ENCODE data around the gene REEP2. TPM values are rescaled to one million over a fixed set of nuclear protein-coding genes. Genes with fewer than 3 reads are reported as not detected.
"Not testable (repeated sequence)": the region's sequence is repeated elsewhere in the genome, so short reads cannot be mapped to it uniquely, and the experiment has no call there.

Gene REEP2, protein sequence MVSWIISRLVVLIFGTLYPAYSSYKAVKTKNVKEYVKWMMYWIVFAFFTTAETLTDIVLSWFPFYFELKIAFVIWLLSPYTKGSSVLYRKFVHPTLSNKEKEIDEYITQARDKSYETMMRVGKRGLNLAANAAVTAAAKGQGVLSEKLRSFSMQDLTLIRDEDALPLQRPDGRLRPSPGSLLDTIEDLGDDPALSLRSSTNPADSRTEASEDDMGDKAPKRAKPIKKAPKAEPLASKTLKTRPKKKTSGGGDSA
- 1.8 TPM for polyA plus RNA-seq (2013)

GRCh38 chr5:138438724-138439476 is at the start of gene REEP2:
Gene REEP2 (plus strand): TSS chr5:138439057. CDS start chr5:138439209, 152 bp downstream.
- no peak within 1 kb of the TSS for H3K27ac ChIP-seq (ENCODE audit: insufficient read depth in 1 of 2, low read depth in 1 of 2, low read length in 2 of 2, poor library complexity in 1 of 2, severe bottlenecking in 2 of 2)
- H3K4me1 ChIP-seq (ENCODE audit: control extremely low read depth in 1 of 4, control insufficient read depth in 4 of 4, insufficient read depth in 4 of 4, low read length in 3 of 4), result peaks cover 0 to 15% (median 14%) of the 10 kb centered on the region in 4 experiments
- H3K36me3 ChIP-seq (ENCODE audit: control insufficient read depth in 4 of 4, insufficient read depth in 4 of 4, low read length in 3 of 4), result peaks cover 10 to 26% (median 18%) of the 10 kb centered on the region in 4 experiments
- DNase-seq, result peak; percentile 77 to 91 (median 89)
- peak within 1 kb of the TSS; percentile 27 to 80 (median 54) for H3K4me3 ChIP-seq (ENCODE audit: control insufficient read depth in 1 of 7, extremely low read depth in 1 of 7, insufficient read depth in 4 of 7, low read depth in 2 of 7, low read length in 6 of 7)
- ChIA-PET CTCF (interaction anchor here (0.6 to 4.6 kb wide), 6 partner anchors 10 to 65 kb away, joined by 3 to 35 read pairs (median 3); no protein-coding TSS in a partner anchor), POLR2A (interaction anchor here (0.7 to 1.0 kb wide), 4 partner anchors 9 to 19 kb away, joined by 3 read pairs; no protein-coding TSS in a partner anchor)
- no peaks in the 10 kb centered on the region for H3K27me3 ChIP-seq (replicated peaks in 2 of 5; ENCODE audit: control insufficient read depth in 4 of 5, insufficient read depth in 5 of 5, low read length in 4 of 5)
- under 1% methylated on average over 34 of the region's 65 CpGs for WGBS (ENCODE audit: insufficient coverage)
- no peaks in the 10 kb centered on the region for H3K9me3 ChIP-seq (ENCODE audit: control extremely low read depth in 1 of 5, control insufficient read depth in 4 of 5, insufficient read depth in 2 of 5, low read depth in 1 of 5, low read length in 4 of 5)

- ChIA-PET CTCF (no interaction called here), POLR2A (no interaction called here)
- Histone ChIP-seq H3K4me3 (ENCODE audit: control insufficient read depth in 1 of 7, extremely low read depth in 1 of 7, insufficient read depth in 4 of 7, low read depth in 2 of 7, low read length in 6 of 7) (no peak overlapping the region), H3K27ac (ENCODE audit: insufficient read depth in 1 of 2, low read depth in 1 of 2, low read length in 2 of 2, poor library complexity in 1 of 2, severe bottlenecking in 2 of 2) (no peak overlapping the region), H3K36me3 (ENCODE audit: control insufficient read depth in 4 of 4, insufficient read depth in 4 of 4, low read length in 3 of 4) (peaks cover 32 to 79% (median 54%) of the 10 kb centered on the region in 4 experiments), H3K9me3 (ENCODE audit: control extremely low read depth in 1 of 5, control insufficient read depth in 4 of 5, insufficient read depth in 2 of 5, low read depth in 1 of 5, low read length in 4 of 5) (no peaks in the 10 kb centered on the region), H3K27me3 (replicated peaks in 2 of 5; ENCODE audit: control insufficient read depth in 4 of 5, insufficient read depth in 5 of 5, low read length in 4 of 5) (no peaks in the 10 kb centered on the region), H3K4me1 (ENCODE audit: control extremely low read depth in 1 of 4, control insufficient read depth in 4 of 4, insufficient read depth in 4 of 4, low read length in 3 of 4) (no peaks in the 10 kb centered on the region)
- WGBS (ENCODE audit: insufficient coverage), result no CpG with 5 or more reads among the region's 3 CpGs
- DNase-seq, result no peak
Observed at GRCh38 chr5:138389332-138389731, 49.5 kb upstream of the REEP2 start.

DNA sequence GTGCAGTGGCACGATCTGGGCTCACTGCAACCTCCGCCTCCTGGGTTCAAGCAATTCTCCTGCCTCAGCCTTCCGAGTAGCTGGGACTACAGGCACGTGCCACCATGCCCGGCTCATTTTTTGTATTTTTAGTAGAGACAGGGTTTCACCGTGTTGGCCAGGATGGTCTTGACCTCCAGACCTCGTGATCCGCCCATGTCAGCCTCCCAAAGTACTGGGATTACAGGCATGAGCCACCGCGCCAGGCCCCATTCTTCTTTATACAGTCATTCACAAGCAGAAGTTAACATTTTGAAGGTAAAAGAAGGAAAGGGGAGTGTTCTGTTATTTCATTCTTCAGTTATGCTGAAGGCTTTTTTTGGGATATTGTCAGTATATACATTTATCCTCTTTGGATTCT is 48.9 kb upstream of the REEP2 start:
- H3K4me3 ChIP-seq (ENCODE audit: control insufficient read depth in 1 of 7, extremely low read depth in 1 of 7, insufficient read depth in 4 of 7, low read depth in 2 of 7, low read length in 6 of 7); H3K9me3 ChIP-seq (ENCODE audit: control extremely low read depth in 1 of 5, control insufficient read depth in 4 of 5, insufficient read depth in 2 of 5, low read depth in 1 of 5, low read length in 4 of 5); H3K27me3 ChIP-seq (replicated peaks in 2 of 5; ENCODE audit: control insufficient read depth in 4 of 5, insufficient read depth in 5 of 5, low read length in 4 of 5); H3K27ac ChIP-seq (ENCODE audit: insufficient read depth in 1 of 2, low read depth in 1 of 2, low read length in 2 of 2, poor library complexity in 1 of 2, severe bottlenecking in 2 of 2); POLR2A ChIA-PET; H3K4me1 ChIP-seq (ENCODE audit: control extremely low read depth in 1 of 4, control insufficient read depth in 4 of 4, insufficient read depth in 4 of 4, low read length in 3 of 4); CTCF ChIA-PET; DNase-seq: not testable (repeated sequence)
- peaks cover 35 to 78% (median 57%) of the 10 kb centered on the region in 4 experiments for H3K36me3 ChIP-seq (ENCODE audit: control insufficient read depth in 4 of 4, insufficient read depth in 4 of 4, low read length in 3 of 4)
- 94% methylated on average over 6 of the region's 10 CpGs for WGBS (ENCODE audit: insufficient coverage)

DNA sequence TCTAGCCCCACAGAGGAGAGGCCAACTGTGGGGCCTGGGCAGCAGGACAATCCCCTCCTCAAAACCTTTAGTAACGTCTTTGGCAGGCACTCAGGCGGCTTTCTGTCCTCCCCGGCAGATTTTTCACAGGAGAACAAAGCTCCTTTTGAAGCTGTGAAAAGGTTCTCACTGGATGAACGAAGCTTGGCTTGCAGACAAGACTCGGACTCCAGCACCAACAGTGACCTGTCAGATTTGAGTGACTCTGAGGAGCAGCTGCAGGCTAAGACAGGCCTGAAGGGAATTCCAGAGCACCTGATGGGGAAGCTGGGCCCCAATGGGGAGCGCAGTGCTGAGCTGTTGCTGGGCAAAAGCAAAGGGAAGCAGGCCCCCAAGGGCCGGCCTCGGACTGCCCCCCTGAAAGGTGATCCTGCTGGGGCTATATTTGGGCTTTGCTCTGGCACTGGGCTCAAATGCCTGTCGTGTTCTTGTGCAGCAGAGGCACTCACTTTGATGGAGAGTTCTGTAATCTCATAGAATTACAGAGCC is 46.9 kb upstream of the REEP2 start:
- ChIA-PET POLR2A (no interaction called here), CTCF (interaction anchor here (0.7 to 1.6 kb wide), 4 partner anchors 8 to 58 kb away, joined by 3 to 5 read pairs (median 4); partner anchors contain the start of gene KDM3B)
- Histone ChIP-seq H3K27ac (ENCODE audit: insufficient read depth in 1 of 2, low read depth in 1 of 2, low read length in 2 of 2, poor library complexity in 1 of 2, severe bottlenecking in 2 of 2) (no peak overlapping the region), H3K9me3 (ENCODE audit: control extremely low read depth in 1 of 5, control insufficient read depth in 4 of 5, insufficient read depth in 2 of 5, low read depth in 1 of 5, low read length in 4 of 5) (no peaks in the 10 kb centered on the region), H3K36me3 (ENCODE audit: control insufficient read depth in 4 of 4, insufficient read depth in 4 of 4, low read length in 3 of 4) (peaks cover 28 to 75% (median 54%) of the 10 kb centered on the region in 4 experiments), H3K27me3 (replicated peaks in 2 of 5; ENCODE audit: control insufficient read depth in 4 of 5, insufficient read depth in 5 of 5, low read length in 4 of 5) (no peaks in the 10 kb centered on the region), H3K4me1 (ENCODE audit: control extremely low read depth in 1 of 4, control insufficient read depth in 4 of 4, insufficient read depth in 4 of 4, low read length in 3 of 4) (no peaks in the 10 kb centered on the region), H3K4me3 (ENCODE audit: control insufficient read depth in 1 of 7, extremely low read depth in 1 of 7, insufficient read depth in 4 of 7, low read depth in 2 of 7, low read length in 6 of 7) (no peak overlapping the region)
- DNase-seq, result no peak
- over 99% methylated on average over 9 of the region's 9 CpGs for WGBS (ENCODE audit: insufficient coverage)

GRCh38 chr5:138402640-138403039 is 36.2 kb upstream of the REEP2 start:
- Histone ChIP-seq H3K9me3 (ENCODE audit: control extremely low read depth in 1 of 5, control insufficient read depth in 4 of 5, insufficient read depth in 2 of 5, low read depth in 1 of 5, low read length in 4 of 5) (no peaks in the 10 kb centered on the region), H3K36me3 (ENCODE audit: control insufficient read depth in 4 of 4, insufficient read depth in 4 of 4, low read length in 3 of 4) (peaks cover 40 to 66% (median 52%) of the 10 kb centered on the region in 4 experiments), H3K27ac (ENCODE audit: insufficient read depth in 1 of 2, low read depth in 1 of 2, low read length in 2 of 2, poor library complexity in 1 of 2, severe bottlenecking in 2 of 2) (no peak overlapping the region), H3K4me3 (ENCODE audit: control insufficient read depth in 1 of 7, extremely low read depth in 1 of 7, insufficient read depth in 4 of 7, low read depth in 2 of 7, low read length in 6 of 7) (no peak overlapping the region), H3K27me3 (replicated peaks in 2 of 5; ENCODE audit: control insufficient read depth in 4 of 5, insufficient read depth in 5 of 5, low read length in 4 of 5) (no peaks in the 10 kb centered on the region), H3K4me1 (ENCODE audit: control extremely low read depth in 1 of 4, control insufficient read depth in 4 of 4, insufficient read depth in 4 of 4, low read length in 3 of 4) (no peaks in the 10 kb centered on the region)
- POLR2A ChIA-PET, result no interaction called here
- DNase-seq, result no peak
- CTCF ChIA-PET, result no interaction called here

DNA sequence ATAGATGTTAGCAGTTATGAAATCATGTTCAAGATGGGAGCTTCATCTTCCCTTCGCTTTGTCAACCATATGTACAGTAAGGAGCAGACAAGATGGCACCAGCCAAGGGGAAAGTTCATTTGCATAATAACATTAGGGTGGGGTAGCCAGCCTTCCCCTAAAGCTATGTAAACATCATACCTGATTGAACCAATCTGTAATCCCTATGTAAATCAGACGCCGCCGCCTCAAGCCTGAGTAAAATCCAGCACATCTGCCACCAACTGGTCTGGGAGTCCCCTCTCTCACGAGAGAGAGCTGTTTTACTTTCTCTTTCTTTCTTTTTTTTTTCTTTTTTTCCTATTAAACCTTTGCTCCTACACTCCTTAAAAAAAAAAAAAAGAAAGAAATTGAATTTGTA is 30.8 kb upstream of the REEP2 start:
- ChIA-PET CTCF (interaction anchor here (0.8 to 2.0 kb wide), 4 partner anchors 12 to 56 kb away, joined by 4 to 7 read pairs (median 5); partner anchors contain the start of gene KDM3B), POLR2A (no interaction called here)
- H3K4me1 ChIP-seq (ENCODE audit: control extremely low read depth in 1 of 4, control insufficient read depth in 4 of 4, insufficient read depth in 4 of 4, low read length in 3 of 4), result no peaks in the 10 kb centered on the region
- peak in 1 of 3 donors; percentile 8 for DNase-seq
- peaks cover 18 to 51% (median 34%) of the 10 kb centered on the region in 4 experiments for H3K36me3 ChIP-seq (ENCODE audit: control insufficient read depth in 4 of 4, insufficient read depth in 4 of 4, low read length in 3 of 4)
- no peaks in the 10 kb centered on the region for H3K9me3 ChIP-seq (ENCODE audit: control extremely low read depth in 1 of 5, control insufficient read depth in 4 of 5, insufficient read depth in 2 of 5, low read depth in 1 of 5, low read length in 4 of 5)
- WGBS (ENCODE audit: insufficient coverage), result 100% methylated on average over 1 of the region's 5 CpGs
- no peak overlapping the region for H3K27ac ChIP-seq (ENCODE audit: insufficient read depth in 1 of 2, low read depth in 1 of 2, low read length in 2 of 2, poor library complexity in 1 of 2, severe bottlenecking in 2 of 2)
- no peaks in the 10 kb centered on the region for H3K27me3 ChIP-seq (replicated peaks in 2 of 5; ENCODE audit: control insufficient read depth in 4 of 5, insufficient read depth in 5 of 5, low read length in 4 of 5)
- no peak overlapping the region for H3K4me3 ChIP-seq (ENCODE audit: control insufficient read depth in 1 of 7, extremely low read depth in 1 of 7, insufficient read depth in 4 of 7, low read depth in 2 of 7, low read length in 6 of 7)
